Measurements from ENCODE around the gene TBX20.

DNA sequence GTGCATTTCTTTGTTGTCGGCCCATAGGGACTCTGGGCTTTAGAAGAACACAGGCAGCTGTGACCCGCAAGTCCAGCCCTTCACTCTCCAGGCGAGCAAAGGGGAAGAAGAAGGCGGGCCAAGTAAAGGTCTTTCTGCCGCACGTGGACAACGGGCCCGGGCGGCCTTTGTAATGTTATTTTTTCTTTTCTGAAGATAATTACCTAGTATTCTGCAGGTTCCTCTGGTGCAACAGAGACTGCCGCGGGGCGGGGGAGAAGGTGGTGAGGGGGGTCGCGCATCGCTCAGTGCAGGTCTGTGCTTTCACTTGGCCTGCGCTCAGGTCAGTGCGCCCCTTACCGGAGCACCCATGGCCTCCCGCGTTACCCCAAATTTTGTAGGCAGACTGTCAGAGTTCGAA lies 7.1 kb upstream of the TBX20 start:
- TF ChIP-seq, protein P1, sequence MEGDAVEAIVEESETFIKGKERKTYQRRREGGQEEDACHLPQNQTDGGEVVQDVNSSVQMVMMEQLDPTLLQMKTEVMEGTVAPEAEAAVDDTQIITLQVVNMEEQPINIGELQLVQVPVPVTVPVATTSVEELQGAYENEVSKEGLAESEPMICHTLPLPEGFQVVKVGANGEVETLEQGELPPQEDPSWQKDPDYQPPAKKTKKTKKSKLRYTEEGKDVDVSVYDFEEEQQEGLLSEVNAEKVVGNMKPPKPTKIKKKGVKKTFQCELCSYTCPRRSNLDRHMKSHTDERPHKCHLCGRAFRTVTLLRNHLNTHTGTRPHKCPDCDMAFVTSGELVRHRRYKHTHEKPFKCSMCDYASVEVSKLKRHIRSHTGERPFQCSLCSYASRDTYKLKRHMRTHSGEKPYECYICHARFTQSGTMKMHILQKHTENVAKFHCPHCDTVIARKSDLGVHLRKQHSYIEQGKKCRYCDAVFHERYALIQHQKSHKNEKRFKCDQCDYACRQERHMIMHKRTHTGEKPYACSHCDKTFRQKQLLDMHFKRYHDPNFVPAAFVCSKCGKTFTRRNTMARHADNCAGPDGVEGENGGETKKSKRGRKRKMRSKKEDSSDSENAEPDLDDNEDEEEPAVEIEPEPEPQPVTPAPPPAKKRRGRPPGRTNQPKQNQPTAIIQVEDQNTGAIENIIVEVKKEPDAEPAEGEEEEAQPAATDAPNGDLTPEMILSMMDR (IDR thresholded peaks at IDR 0.05; ENCODE audit: low read depth, low read length), result no peak
- no peak for TF ChIP-seq EZH2phosphoT487 (IDR thresholded peaks at IDR 0.05; ENCODE audit: low read depth)

Data from OCI-LY3 (cell line).